Ishikawa (cell line): ENCODE results near the gene IL18BP.

ENCODE experiments used
- CEBPB ChIP-seq: IDR thresholded peaks from 2 replicates; pipeline ENCODE4 v1.6.1; 2012
- CREB1 ChIP-seq: IDR thresholded peaks from 2 replicates; pipeline ENCODE4 v1.6.1; 2012; ENCODE audit warnings: low read depth
- EGR1 ChIP-seq: IDR thresholded peaks from 2 replicates; pipeline ENCODE4 v1.6.1; 2012
- EP300 ChIP-seq: IDR thresholded peaks from 2 replicates; pipeline ENCODE4 v1.6.1; 2012; ENCODE audit warnings: borderline replicate concordance
- FOXM1 ChIP-seq: IDR thresholded peaks from 2 replicates; pipeline ENCODE4 v1.6.1; 2012; ENCODE audit warnings: low read depth, borderline replicate concordance
- MAX ChIP-seq: IDR thresholded peaks from 2 replicates; pipeline ENCODE4 v1.6.1; 2012
- NFIC ChIP-seq: IDR thresholded peaks from 2 replicates; pipeline ENCODE4 v1.6.1; 2012
- RAD21 ChIP-seq: IDR thresholded peaks from 2 replicates; pipeline ENCODE4 v1.6.1; 2012; ENCODE audit warnings: low read depth
- REST ChIP-seq: IDR thresholded peaks from 2 replicates; pipeline ENCODE4 v1.6.1; 2012; ENCODE audit warnings: low read depth, mild to moderate bottlenecking
- TAF1 ChIP-seq: IDR thresholded peaks from 2 replicates; pipeline ENCODE4 v1.6.1; 2012; ENCODE audit warnings: low read depth, mild to moderate bottlenecking
- TCF12 ChIP-seq: IDR thresholded peaks from 2 replicates; pipeline ENCODE4 v1.6.1; 2012; ENCODE audit warnings: low read depth
- TEAD4 ChIP-seq: IDR thresholded peaks from 2 replicates; pipeline ENCODE4 v1.6.1; 2012
- USF1 ChIP-seq: IDR thresholded peaks from 2 replicates; pipeline ENCODE4 v1.6.1; 2012
- YY1 ChIP-seq: IDR thresholded peaks from 2 replicates; pipeline ENCODE4 v1.6.1; 2012; ENCODE audit warnings: low read depth
- ZBTB7A ChIP-seq: IDR thresholded peaks from 2 replicates; pipeline ENCODE4 v1.6.1; 2012; ENCODE audit warnings: low read depth

Gene IL18BP

GRCh38 chr11:71990701-71991100 is 8.0 kb upstream of the IL18BP start:
- TF ChIP-seq REST (no peak), ZBTB7A (no peak), TCF12 (no peak), USF1 (no peak), CEBPB (no peak), MAX (no peak), TAF1 (no peak), NFIC (no peak), FOXM1 (no peak)

GRCh38 chr11:71991494-71991893 is 7.2 kb upstream of the IL18BP start:
- TF ChIP-seq EP300 (no peak), TAF1 (no peak), USF1 (no peak), REST (no peak), EGR1 (no peak), TEAD4 (no peak), NFIC (no peak)

GRCh38 chr11:71992136-71992730 is 6.5 kb upstream of the IL18BP start:
- TF ChIP-seq CREB1: no peak
- no peak for TF ChIP-seq TEAD4
- TF ChIP-seq RAD21: no peak
- no peak for TF ChIP-seq NFIC
- no peak for TF ChIP-seq CEBPB
- no peak for TF ChIP-seq EGR1
- TF ChIP-seq USF1: no peak
- TF ChIP-seq EP300: no peak
- TF ChIP-seq REST: no peak
- TF ChIP-seq TCF12: no peak
- no peak for TF ChIP-seq YY1

GRCh38 chr11:71994786-71995185 is 3.9 kb upstream of the IL18BP start:
- TF ChIP-seq FOXM1: no peak
- no peak for TF ChIP-seq EP300
- peak; percentile 10; the same call in 1 of the 2 replicates for TF ChIP-seq RAD21

GRCh38 chr11:71995726-71996291 is 2.9 kb upstream of the IL18BP start:
- no peak for TF ChIP-seq TAF1
- no peak for TF ChIP-seq YY1
